Activated CD4-positive, alpha-beta T cell treated with anti-CD3 and anti-CD28 coated beads, Interleukin-2, amount 50 U/mL, for 1 hour (primary cell): Measurements from ENCODE around the gene ZBTB22.
"Not testable (repeated sequence)": the region's sequence is repeated elsewhere in the genome, so short reads cannot be mapped to it uniquely, and the experiment has no call there.

Experiments
- DNase-seq: peaks from one replicate; pipeline ENCODE4 v3.0.0-alpha.2; 2020

ZBTB22 gene

DNA sequence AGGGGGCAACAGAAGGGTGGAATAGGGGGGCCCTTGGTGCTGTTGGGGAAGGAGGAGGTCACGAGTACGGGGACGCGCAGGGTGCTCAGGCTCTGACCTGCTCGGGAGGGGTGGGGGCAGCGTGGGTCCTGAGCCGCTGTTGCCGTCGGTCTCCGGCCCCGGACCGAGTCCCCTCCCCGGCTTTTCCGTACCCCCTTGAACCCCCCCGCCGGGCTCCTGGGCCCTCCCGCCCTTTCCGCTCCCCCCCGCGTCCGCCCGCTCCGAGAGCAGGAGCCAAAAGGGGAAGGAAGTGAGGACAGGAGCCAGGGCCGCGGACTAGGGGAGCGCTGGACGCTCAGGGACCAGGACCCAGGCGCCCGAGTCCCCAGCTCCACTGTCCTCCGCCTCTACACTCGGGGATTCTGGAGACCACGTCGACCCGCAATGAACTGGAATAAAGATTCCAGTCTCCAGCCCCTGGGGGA is 18.7 kb downstream of the ZBTB22 start, which contains the start of gene RGL2:
Gene RGL2, minus strand, starts transcription at position 170 of the 464 bp plus-strand sequence. CDS start 332 bp downstream, outside the sequence.
- DNase-seq = peak; percentile 60

DNA sequence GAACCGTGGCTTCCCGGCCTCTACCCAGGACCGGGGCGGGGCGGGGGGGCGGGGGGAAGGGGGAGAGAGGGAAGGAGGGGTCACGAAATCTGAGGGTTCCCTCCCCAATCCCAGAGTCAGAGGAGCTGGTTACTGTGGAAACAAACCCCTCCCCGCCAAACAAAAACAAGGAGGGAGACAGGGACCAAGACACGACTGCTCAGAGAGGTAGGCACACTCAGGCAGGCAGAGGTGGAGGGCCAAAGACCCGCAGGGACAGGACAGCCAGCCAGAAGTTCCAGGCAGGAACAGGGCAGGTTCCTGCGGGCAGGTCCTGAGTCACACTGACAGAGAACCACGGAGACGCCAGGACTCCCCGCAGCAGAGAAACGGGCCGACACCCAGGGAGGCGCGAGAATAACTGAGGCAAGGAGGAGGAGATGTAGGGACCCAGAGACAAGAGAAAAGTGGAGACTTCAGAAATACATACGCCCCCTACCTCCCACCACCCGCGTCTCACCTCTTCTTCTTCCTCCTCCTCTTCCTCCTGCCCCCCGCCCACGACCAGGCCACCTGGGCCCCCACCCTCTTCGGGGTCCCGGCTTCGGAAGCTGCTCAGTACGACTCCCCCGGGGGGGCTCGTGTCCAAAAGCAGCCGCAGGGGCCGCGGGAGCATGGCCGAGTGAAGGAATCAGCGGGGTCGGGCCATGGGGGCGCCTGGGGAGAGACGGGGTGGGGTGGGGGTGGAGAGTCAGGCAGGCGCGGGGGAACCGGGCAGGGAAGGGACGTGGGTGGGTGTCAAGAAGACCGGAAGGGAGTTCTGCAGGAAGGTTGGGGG is 19.4 kb downstream of the ZBTB22 start:
- peak; percentile 66 for DNase-seq

DNA sequence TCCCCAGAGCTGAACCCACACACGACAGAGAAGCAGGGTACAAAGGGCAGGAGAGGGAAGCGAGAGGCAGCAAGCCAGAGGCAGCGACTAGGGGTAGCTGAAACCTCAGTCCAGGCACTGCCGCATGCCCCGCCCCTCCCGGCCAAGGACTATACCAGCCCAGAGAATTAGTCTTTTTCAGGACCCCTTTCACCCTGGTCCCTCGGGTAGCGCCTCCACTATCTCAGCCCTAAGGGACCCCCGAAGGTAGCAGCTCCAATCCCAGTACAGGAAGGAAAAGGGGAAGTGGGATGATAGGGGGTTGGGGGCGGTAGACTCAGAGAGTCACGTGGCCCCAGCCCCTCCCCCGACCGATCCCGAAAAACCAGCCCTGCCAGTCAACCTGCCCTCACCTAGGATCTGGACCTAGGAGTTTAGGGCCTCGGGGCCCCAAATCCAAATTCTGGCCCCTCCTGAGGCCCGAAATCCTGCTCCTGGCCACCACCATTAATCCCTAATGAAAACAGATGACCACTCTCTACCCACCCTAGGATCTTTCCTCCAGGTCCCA is 20.1 kb downstream of the ZBTB22 start:
- DNase-seq = no peak

DNA sequence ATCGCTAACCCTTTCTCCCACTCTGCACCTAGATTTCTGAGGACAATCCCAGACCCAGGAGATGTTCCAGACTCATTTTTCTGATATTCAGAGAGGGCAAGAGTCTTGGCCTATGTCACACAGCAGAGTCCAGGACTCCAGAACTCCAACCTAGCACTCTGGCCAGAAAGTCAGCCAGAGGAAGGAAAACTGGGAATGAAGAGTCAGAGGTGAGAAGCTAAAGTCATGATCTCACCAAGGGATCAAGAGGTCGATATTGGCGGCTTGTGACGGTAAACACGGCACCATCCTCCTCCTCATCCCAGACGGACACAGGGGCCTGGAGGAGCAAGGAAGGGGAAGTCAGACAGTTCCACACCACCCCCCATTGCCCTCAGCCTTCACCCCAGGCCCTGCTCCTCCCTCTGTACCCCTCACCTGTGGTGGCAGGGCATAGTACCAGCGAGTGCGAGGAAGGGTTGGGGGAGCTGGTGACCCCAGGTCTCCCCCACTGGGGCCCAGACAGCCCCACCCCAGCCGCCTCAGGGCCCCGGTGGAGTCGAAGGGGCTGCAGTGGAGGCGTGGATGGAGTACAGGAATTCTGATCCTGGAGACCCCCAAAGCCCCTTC is 20.6 kb downstream of the ZBTB22 start:
- no peak for DNase-seq

DNA sequence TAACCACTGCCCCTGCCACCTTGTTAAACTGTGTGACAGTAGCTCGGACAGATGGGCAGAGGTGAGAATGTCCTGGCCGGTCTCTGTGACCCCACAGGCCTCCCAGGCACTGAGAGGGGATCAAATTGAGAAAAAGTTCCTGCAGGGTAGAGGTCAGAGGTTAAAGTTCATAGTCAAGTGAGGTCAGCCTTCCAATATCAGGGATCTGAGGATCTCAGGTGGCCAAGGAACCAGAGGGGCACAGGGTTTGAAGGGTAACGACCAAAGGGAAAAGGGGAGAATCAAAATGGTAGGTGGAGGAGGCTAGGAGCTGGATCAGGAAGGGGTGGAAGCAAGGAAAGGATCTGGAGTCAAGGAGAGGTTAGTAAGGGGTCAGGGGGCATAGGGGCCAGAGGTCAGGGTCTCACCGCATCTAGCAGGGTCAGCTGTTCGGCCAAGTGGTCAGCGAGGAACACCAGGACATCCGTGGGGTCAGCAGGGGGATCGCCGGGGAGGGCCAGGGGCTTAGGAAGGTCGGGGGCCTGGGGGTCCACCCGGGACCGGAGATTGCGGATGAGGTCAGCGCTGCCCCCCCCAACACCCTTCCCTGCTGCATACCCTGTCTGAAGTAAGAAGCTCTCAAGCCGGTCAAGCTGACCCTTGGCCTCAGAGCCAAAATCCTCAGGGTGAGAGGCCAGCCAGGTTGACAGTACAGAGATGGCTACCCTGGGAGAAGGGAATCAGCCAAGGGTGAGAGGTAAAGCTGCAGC is 21.7 kb downstream of the ZBTB22 start:
- DNase-seq = no peak

DNA sequence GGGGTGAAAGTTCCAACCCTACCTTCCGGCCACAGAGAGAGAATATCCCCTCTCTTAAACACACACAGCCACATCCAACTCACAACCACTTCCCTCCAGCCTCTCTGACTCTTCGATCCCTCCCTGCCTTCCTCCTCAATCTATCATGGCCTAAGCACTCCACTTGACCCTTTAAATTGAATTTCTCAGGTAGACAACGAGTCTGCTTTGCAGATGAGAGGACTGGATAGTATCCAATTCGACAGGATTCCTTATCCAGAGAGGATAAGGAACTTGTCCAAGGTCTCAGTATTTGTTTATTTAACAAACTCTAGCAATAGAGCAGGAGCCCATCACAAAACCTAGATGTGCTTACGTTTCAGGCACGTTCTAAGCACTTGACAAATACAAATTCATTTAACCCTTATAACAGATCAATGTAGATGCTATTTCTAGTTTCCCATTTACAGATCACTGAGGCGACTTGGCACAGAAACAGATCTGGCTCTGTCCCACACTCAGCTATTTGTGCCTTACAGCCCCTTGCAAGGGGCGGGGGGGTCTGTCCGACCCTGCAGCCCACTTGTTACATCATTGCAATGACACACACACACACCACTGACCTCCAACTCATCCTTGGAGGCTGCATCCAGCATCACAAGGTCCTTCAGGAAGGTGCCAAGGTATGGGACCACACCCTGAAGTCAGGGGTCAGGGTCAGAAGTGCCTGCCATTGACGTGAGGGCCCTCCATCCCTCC is 23.3 kb downstream of the ZBTB22 start:
- DNase-seq = no peak

DNA sequence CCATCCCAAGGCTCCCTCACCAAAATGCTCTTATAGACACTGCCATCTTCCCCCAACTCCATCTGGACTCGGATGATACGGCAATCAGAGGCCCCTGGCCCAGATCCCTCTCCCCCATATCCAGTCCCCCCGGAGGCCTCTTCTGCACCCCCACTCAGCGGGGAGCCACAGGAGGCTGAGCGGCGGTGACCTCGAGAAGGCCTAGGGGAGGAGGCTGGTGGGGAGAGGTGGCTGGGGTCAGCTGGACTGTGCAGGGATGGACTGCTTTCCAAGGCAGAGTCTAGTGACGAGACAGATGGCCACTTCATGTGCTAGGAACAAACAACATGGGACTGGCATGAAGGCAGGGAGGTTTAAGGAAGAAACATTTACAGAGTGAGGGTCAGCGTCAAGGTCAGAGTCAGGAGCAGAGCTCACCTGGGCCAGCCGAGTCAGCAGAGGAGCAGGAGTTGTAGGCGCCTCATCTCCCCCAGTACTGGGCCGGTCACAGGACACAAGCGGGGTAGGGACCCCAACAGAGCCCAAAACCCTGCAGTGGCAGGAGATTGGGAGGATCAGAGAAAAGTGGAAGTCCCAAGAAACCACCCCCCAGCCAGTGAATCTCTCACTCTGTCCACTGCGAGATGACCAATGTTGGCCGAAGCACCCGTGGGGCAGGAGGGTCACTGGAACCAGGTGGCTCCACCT is 24.4 kb downstream of the ZBTB22 start:
- no peak for DNase-seq

DNA sequence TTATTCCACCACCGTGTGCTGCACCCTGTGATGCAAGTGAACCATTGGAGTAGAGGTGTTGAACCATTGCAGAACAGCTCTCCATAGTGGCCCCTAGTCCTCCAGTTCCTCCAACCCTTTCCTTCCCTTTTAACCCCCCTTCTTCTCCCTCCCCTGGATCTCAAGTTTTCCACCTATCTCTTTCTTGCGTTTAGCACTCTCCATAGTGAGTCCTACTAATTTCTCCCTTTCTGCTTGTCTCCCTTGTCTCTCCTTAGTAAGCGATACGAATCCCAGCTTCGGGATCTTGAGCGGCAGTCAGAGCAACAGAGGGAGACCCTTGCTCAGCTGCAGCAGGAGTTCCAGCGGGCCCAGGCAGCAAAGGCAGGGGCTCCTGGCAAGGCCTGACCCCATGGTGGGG is 27.1 kb downstream of the ZBTB22 start:
- no peak for DNase-seq

DNA sequence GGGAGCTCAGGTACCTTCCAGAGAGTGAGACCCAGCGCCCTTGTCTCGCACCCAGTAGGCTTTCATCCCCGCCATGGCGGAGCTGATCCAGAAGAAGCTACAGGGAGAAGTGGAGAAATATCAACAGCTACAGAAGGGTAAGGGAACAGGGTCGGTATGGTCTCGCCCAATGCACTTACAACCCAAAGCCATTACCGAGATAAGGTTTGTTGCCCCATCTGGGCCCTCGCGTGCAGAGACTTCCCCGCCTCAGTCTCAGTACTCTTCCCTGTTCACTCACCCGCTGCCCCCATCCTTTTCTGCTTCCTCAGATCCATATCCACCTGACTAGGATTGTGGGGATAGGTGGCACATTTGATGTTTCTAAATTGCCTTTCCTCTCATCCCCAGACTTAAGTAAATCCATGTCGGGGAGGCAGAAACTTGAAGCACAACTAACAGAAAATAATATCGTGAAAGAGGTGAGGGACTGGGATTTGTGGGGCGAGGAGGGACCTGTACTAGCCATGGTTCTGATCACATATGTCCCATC is 27.7 kb downstream of the ZBTB22 start:
- no peak for DNase-seq

DNA sequence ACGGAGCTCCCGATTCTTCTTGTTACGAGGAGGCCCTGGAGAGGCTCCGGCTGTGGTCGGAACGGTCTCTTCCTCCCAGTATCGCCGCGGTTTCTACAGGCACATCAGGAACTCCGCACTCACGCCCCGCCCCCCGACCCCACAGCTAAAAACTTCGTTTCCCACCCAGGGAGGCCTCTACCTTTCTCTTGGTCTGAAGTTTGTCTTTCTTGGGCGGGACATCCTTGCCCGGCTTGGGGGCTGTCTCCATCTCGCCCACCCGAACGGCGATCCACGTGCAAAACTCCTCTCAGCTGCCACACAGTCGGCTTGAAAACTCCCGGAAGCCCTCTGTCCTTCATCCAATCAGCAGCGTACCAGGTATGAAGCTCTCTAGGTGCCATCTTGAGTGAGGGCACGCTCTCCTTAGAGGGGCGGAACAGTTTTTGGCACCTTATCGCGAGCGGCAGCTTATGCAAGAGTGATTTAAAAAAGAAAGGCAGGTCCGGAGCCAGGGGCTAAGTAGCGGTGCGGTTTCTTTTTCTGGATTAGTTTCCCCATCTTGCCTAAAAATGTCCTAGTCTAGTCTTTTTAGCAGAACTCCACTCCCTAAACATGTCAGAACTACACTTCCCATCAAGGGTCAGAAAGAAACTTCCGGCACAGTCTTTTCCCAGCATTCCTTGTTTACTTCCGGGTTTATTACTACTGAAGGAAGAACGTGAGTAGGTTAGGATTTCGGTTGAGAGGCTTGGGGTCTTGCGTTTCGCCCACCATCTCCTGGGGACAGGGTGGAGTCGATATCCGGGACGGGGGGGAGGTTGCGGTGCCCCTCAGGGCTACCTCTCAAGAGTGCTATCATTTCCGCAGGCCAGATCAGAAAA is 28.4 kb downstream of the ZBTB22 start, which contains the start of the genes PFDN6 and WDR46:
Gene PFDN6, plus strand, starts transcription at position 681 of the 863 bp plus-strand sequence. CDS start 256 bp downstream, outside the sequence.
Gene WDR46, minus strand, starts transcription at position 319 of the 863 bp plus-strand sequence. Its CDS starts 69 bp downstream, at position 250.
- DNase-seq = peak; percentile 71

DNA sequence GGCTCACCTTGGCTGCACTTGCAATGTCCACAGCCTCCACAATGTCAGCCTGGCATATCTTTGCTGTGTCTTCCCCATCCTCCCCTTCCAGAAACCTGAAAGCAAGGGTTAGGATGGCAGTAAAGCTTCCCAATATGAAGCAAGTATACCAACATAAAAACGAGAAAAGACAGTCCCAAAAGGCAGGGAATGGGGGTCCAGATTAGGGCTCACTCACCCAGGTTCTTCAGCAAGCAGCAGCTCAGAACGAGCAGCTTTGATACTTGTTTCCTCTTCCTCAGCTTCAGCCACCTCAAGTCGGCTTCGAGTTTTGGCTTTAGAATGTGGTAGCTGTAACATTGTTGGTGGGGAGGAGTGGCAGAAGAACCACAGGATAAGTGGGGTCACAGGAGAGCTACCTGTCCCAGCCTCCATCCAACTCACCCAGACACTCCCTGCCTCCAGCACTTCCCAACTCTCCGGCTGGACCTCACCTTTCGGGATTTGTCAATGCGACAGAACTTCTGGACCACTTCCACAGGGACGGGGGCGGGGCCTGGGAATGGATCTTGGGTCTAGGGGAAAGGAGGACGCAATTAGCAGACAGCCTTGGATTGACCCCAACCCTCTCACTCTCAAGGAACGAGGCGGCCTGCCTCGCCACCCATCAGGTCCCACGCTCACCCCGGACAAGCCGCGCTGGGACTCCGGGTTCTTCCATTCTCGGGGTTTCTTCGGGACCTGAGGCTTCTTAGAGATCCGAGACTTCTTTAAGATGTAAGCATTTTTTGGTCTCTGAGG is 29.2 kb downstream of the ZBTB22 start:
- DNase-seq = no peak

DNA sequence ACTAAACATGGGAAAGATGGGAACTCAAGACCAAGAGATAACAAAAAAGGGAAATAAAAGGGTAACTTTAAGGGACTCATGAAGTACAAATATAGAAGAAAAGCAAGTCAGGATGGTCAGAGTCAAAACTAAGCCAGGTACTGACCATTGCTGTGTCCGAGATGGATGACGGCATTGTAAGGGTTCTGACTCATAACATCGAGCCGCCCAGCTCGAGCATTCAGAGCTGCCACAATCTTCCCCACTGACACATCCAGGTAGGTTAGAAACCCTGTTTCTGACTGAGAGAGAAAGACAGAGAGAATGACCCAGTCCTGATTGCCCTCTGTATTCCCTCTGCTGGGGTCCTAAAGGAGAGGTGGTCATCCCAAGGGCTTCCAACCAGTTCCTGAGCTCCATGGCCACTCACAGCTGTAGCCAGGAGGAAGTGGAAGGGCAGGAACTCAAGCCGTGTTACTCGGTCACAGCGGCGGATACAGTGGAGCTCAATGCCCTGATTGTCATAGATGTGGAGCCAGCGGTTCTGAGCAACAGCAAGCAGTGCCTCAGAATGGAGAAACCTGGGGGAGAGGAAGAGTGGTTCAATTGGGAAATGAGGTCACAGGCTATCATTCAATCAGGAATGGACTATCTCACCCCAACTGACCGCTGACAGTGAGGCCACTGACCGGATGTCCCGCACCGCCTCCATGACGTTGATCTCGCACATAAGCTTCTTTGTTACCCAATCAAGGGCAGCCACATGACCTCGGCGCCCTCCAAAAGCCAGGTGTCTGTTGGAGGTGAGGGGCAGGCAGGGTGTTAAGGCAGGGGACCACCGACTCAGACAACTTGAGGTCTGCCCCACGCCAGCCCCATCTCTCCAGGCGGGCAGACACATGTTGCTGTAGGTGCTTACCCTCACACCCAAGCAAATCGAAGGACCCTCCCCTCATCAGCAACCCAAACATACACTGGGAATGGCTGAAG is 30.3 kb downstream of the ZBTB22 start:
- no peak for DNase-seq

DNA sequence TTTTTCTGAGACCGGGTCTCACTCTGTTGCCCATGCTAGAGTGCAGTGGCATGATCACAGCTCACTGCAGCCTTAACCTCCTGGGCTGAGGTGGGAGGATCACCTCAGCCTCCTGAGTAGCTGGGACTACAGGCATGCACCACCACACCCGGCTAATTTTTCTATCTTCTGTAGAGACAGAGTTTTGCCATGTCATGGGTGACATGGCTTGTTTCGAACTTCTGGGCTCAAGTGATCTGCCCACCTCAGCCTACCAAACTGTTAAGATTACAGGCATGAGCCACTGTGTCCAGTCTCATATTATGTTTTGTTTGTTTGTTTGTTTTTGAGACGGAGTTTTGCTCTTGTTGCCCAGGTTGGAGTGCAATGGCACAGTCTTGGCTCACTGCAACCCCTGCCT is 32.3 kb downstream of the ZBTB22 start:
- not testable (repeated sequence) for DNase-seq

DNA sequence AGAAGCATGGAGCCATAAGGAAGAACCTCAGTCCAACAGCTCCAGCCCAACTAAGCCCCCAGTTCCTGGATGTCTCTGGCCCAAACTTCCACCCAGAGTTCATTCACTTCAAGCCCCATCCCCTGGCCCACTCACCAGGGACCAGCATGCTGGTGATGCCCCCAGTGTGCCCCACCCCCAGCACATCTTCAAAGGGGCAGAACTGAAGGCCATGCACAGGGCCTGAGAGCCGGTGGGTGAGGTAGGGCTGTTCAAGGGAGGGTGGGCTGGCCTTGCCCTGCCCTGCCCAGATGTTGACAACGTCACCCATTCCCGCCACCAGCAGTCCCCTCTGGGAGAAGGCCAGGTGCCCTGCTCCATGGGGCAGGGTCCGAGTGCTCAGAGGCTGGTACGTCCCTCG is 37.0 kb downstream of the ZBTB22 start:
- DNase-seq = no peak

DNA sequence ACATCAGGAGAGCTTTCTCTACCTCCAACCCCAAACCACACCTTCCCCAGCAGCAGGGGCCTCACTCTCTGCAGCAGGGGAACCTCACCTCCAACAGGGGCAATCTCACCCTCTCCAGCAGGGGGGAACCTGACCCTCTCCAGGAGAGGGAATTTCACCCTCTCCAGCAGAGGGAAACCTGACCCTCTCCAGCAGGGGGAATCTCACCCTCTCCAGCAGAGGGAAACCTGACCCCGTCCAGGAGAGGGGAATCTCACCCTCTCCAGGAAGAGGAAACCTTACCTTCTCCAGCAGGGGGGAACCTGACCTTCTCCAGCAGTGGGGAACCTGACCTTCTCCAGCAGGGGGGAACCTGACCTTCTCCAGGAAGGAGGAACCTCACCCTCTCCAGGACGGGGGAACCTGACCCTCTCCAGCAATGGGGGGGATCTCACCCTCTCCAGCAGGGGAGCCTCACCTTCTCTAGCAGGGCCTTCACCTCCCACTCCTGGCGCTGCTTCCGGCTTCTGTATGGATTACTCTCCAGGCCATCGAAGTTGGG is 37.5 kb downstream of the ZBTB22 start:
- no peak for DNase-seq

DNA sequence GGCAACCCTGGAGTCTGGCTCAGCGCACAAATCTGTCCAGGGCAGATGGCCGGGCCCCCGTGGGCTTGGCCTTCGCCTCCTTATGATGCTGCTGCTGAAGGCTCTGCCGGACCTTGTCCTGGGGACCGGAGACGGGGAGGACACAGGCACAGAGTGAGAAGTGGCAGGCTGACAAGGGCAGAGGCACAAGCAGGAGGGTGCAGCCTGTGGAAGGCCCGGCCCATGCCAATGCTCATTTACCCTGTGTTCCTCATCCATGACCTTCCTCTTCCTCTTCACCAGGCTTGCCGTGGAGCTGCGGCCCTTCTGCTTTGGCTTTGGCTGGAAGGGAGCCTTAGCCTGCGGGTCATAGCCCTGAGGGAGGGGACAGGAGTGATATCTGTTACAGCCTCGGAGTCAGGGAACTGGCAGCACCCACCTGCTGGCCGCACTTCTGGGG is 38.3 kb downstream of the ZBTB22 start:
- DNase-seq = no peak

DNA sequence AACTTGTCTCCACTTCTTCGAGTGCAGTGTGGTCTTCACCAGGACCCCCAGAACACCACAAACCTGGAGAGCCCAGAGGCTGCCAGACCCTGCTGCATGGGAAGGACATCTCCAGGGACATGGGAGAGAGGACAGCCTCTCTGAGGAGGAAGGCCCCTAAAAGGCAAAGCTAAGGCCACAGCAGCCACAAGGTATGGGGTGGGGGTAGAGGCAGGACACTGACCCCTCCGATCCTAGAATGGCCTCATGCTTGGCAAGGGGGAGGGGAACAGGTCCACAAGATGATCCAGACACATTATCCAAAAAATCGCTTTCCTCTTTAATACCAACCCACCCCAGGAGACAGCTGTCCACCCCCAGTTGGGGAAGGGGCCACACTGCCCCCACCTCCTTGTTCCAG is 38.7 kb downstream of the ZBTB22 start:
- no peak for DNase-seq

DNA sequence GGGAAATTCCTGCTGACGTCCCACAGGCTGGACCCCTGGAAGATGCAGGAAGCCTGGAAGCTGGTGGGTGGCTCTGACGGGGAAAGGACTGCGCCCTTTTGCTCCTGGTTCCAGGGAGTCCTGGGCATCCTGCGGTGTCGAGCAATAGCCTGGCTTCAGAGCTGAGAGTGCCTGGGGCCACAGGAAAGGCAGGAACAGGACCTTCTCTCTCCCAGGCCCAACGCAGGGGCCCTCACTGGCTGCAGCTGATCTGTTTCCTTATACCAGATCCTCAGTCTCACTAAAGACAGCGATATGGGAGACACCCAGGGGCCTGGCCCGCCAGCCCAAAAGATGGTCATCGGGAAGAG is 39.2 kb downstream of the ZBTB22 start:
- DNase-seq = no peak
